ES-I3 (cell line): ENCODE data around the gene KLC1.
"Not testable (repeated sequence)": the region's sequence is repeated elsewhere in the genome, so short reads cannot be mapped to it uniquely, and the experiment has no call there.

ENCODE experiments used
- H3K36me3 ChIP-seq: 2 replicates; pipeline ENCODE4 v1.6.1; 2013; ENCODE audit warnings: mild to moderate bottlenecking, low read length, control low read depth, moderate library complexity; ENCODE audit not compliant: insufficient read depth
- H3K4me1 ChIP-seq: 2 replicates; pipeline ENCODE4 v1.6.1; 2013; ENCODE audit warnings: mild to moderate bottlenecking, control low read depth, low read length; ENCODE audit not compliant: insufficient read depth
- H3K9ac ChIP-seq: 2 replicates; pipeline ENCODE4 v1.6.1; 2013; ENCODE audit warnings: low read depth, mild to moderate bottlenecking, low read length, moderate library complexity
- H3K9me3 ChIP-seq: 2 replicates; pipeline ENCODE4 v1.6.1; 2013; ENCODE audit warnings: mild to moderate bottlenecking, low read length, moderate library complexity; ENCODE audit not compliant: control insufficient read depth, insufficient read depth

The KLC1 gene

DNA sequence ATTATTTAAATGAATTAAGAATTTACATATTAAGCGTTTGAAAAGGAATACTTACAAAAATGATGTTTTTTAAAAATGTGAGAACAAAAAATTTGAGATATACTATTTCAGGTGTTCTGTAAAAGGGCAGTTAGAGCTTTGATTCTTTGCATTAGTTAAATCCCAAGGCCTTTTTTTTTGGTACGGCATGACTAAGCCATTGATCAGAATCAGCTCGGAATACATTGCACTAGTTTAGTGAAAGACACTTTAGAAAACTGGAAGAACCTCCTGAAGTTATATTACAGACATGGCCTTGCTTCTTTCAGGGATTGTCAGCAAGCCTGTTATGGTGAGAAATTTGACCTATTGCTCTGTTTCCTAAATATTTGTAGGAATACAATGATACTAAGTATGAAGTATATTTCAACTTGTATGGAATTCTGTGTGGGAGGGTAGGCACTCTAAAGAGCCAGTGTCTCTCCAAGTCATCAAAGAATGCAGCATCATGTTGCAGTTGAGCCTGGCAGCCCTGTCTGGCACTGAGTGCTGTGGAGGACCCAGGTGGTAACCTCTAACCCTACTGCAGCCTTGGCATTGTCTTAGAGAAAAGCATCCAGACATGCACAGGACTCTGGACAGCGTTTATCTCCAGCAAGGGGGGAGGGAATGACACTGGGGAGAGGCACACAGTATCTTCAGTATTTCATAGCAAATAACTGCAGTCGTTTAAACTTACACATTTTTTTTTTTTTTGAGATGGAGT is 1.5 kb downstream of the KLC1 start:
- Histone ChIP-seq H3K9me3 (no peaks in the 10 kb centered on the region), H3K4me1 (peaks cover 8% of the 10 kb centered on the region), H3K36me3 (no peaks in the 10 kb centered on the region; the same call in 1 of the 2 replicates), H3K9ac (peak overlapping the region; percentile 78)

DNA sequence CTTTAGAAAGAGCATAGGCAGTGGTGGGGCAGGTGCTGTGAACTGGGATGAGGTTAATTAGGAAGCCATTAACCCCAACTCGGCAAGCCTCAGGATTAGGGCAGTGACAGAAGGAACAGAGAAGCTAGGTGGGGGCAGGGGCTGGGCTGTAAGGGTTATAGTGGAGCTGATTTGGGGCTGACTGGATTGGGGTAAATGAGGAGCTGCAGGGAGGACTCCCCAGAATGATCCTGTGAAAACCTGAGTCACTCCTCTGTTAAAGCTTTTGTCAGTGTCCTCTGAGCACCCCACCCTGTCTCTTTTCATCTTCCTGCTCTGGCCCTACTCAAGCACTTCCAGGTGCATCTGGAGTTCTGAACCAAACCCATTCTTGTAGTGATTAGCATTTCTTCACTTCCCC is 4.4 kb downstream of the KLC1 start:
- no peaks in the 10 kb centered on the region for H3K9me3 ChIP-seq
- H3K9ac ChIP-seq = no peak overlapping the region
- H3K4me1 ChIP-seq = peaks cover 3% of the 10 kb centered on the region; the same call in 1 of the 2 replicates
- H3K36me3 ChIP-seq = no peaks in the 10 kb centered on the region; the same call in 1 of the 2 replicates

DNA sequence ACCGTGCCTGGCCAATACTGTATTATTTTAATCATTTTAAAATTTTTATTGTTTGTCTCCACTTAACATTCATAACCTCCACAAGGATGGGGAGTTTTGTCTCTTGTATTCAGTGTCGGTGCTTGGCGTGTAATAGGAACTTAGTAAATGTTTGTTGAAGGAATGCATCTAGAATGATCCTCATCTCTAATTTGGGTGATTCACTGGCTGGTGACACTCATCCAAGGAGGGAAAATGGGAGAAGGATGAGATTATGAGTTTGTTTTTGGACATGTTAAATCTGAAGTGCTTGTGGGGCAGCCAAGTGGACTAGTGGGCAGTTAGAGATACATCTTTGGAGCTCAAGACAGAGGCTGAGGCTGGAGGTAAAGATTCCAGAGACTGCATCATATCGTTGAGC is 5.1 kb downstream of the KLC1 start:
- Histone ChIP-seq H3K9ac (no peak overlapping the region), H3K9me3 (no peaks in the 10 kb centered on the region), H3K4me1 (peaks cover 3% of the 10 kb centered on the region; the same call in 1 of the 2 replicates), H3K36me3 (no peaks in the 10 kb centered on the region; the same call in 1 of the 2 replicates)

DNA sequence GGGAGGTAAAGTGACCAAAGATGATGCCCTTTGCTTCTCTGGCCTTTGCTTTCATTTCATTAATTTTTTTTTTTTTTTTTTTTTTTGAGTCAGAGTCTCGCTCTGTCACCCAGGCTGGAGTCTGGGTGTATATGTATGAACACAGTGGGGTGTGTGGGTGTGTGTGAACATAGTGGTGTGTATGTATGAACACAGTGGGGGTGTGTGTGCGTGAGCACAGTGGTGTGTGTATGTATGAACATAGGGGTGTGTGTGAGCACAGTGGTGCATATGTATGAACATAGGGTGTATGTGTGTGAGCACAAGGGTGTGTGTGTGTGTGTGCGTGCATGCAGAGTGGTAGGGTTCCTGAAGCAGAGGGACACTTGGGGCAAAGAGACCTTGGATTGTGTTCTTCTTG is 9.6 kb downstream of the KLC1 start:
- no peaks in the 10 kb centered on the region for H3K9me3 ChIP-seq
- no peak overlapping the region for H3K9ac ChIP-seq
- no peaks in the 10 kb centered on the region; the same call in 1 of the 2 replicates for H3K36me3 ChIP-seq
- H3K4me1 ChIP-seq = no peaks in the 10 kb centered on the region

DNA sequence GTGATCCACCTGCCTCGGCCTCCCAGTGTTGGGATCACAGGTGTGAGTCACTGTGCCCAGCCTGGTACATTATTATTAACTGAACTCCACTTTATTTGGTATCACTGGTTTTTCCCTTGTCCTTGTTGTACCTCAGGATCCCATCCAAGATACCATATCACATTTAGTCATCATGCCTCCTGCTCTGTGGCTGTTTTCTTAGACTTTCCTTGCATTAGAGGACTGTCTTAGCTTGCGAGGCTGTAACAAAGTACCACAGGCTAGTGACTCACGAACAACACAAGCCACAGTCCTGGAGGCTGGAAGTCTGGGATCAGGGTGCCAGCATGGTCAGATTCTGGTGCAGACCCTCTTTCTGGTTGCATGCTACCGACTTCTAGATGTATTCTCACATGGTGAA is 12.2 kb downstream of the KLC1 start:
- no peaks in the 10 kb centered on the region for H3K4me1 ChIP-seq
- H3K9me3 ChIP-seq = no peaks in the 10 kb centered on the region
- H3K36me3 ChIP-seq = no peaks in the 10 kb centered on the region
- no peak overlapping the region for H3K9ac ChIP-seq

DNA sequence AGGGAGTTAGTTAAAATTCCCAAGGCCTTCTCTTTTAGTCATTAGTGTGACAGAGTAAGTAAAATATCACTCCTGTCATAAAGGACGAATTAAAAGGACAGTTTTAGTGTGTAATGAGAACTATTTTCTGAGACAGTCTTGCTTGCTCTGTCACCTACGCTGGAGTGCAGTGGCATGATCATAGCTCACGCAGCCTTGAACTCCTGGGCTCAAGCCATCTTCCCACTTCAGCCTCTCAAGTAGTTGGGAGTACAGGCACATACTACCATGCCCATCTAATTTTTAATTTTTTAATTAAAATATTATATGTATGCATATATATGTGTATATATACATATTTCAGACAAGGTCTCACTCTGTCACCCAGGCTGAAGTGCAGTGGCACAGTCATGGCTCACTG is 17.2 kb downstream of the KLC1 start:
- Histone ChIP-seq H3K4me1 (no peaks in the 10 kb centered on the region), H3K9me3 (no peaks in the 10 kb centered on the region), H3K36me3 (no peaks in the 10 kb centered on the region), H3K9ac (no peak overlapping the region)

DNA sequence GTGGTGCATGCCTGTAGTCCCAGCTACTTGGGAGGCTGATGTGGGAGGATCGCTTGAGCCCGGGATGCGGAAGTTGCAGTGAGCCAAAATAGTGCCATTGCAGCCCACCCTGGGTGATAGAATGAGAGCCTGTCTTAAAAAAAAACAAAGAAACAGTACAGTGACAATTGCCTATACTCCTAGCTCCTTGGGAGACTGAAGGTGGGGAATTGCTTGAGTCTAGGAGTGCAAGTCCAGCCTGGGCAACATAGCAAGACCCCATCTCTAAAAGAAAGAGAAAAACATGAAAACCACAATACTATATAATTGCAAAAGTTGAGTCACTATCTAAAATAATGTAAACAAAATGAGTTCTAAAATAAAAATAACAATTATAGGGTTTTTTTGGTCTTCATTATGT is 20.0 kb downstream of the KLC1 start:
- no peaks in the 10 kb centered on the region for H3K9me3 ChIP-seq
- H3K4me1 ChIP-seq = no peaks in the 10 kb centered on the region
- H3K9ac ChIP-seq = no peak overlapping the region
- H3K36me3 ChIP-seq = no peaks in the 10 kb centered on the region; the same call in 1 of the 2 replicates

DNA sequence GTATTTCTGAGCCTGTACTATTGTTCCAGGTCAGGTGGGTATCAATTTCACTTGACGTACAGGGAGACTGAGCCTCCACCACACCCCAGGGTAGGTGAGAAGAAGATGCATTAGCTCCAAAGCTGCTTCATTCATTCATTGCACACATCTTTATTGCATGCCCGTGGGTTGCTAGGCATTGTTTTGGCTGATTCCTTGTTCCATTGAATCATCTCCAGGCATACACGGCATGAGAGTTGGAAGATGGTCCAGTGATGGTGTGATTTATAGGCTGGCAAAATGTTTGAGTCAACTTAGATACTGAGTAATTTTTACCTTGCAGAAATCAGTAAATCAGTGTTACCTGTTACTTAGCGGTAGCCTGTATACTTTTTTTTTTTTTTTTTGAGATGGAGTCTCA is 21.2 kb downstream of the KLC1 start:
- H3K9me3 ChIP-seq = no peaks in the 10 kb centered on the region
- H3K4me1 ChIP-seq = no peaks in the 10 kb centered on the region
- peaks cover 3% of the 10 kb centered on the region for H3K36me3 ChIP-seq
- H3K9ac ChIP-seq = no peak overlapping the region

DNA sequence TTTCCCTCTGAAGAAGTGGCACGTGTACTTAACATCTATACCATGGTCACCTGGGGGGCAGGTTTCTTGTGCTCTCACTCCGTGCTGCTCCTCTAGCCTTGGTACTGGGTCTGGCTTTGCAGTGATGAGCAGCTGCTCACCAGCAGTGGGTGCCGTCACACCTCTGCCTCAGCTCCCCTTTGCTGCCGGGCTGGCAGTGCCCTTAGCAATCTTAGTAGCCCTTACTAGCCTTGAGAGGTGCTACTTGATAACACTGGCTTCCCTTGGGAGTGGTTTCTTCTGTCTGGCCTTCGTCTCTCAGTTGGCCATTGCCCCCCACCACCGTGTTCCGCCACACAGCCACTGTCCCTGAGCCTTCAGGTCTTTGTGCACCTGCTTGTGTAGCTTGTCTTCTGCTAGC is 22.6 kb downstream of the KLC1 start:
- peaks cover 14% of the 10 kb centered on the region for H3K36me3 ChIP-seq
- no peaks in the 10 kb centered on the region for H3K4me1 ChIP-seq
- H3K9ac ChIP-seq = no peak overlapping the region
- H3K9me3 ChIP-seq = no peaks in the 10 kb centered on the region

DNA sequence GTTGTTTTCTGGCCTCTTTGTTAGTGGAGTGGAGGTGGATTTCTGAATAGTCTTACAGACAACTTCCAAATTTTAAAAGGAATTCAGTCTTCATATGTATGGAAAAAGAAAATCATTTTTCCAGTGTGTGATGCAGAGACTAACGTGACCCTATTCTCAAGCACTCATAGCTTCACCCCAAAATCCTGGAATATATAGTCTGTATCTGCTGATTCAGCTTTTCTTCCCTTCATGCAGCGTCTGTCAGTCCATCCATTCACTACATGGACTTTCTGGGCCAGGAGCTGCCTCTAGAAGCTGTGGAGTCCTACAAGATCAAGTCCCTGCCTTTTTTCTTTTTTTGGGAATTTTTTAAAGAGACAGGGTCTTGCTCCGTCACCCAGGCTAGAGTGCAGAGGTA is 23.8 kb downstream of the KLC1 start:
- Histone ChIP-seq H3K36me3 (peaks cover 22% of the 10 kb centered on the region), H3K4me1 (no peaks in the 10 kb centered on the region), H3K9ac (no peak overlapping the region), H3K9me3 (no peaks in the 10 kb centered on the region)

DNA sequence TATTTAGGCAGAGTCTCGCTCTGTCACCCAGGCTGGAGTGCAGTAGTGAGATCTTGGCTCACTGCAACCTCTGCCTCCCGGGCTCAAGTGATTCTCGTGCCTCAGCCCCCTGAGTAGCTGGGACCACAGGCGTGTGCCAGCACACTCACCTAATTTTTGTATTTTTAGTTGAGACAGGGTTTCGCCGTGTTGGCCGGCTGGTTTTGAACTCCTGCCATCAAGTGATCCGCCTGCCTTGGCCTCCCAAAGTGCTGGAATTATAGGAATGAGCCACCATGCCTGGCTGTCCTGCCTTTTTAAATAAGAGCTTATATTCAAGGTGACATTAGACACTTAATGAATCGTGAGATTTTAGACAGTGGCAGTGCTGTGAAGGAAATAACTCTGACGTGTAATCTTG is 24.3 kb downstream of the KLC1 start:
- peaks cover 22% of the 10 kb centered on the region for H3K36me3 ChIP-seq
- H3K9ac ChIP-seq, H3K4me1 ChIP-seq, H3K9me3 ChIP-seq: not testable (repeated sequence)

DNA sequence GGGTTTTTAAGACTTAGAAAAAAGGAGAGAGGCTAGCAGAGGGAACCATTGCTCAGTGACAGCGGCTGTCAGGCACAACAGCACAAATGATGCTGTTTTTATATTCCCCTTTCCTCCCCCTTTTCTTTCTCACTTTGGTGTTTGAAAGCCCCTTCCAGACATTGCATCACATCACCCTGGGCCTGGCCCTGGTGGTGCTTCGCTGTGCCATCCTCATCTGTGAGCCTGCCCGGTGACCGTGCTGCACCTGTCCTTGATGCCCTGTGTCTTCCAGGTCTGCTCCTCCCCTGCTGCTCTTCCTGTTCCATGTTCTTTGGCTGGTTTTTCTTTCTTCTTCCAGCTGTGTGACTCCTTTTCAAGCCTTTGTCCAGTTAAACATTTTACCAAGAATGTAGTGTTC is 24.8 kb downstream of the KLC1 start:
- Histone ChIP-seq H3K9me3 (no peaks in the 10 kb centered on the region), H3K9ac (no peak overlapping the region), H3K4me1 (no peaks in the 10 kb centered on the region), H3K36me3 (peaks cover 22% of the 10 kb centered on the region)

DNA sequence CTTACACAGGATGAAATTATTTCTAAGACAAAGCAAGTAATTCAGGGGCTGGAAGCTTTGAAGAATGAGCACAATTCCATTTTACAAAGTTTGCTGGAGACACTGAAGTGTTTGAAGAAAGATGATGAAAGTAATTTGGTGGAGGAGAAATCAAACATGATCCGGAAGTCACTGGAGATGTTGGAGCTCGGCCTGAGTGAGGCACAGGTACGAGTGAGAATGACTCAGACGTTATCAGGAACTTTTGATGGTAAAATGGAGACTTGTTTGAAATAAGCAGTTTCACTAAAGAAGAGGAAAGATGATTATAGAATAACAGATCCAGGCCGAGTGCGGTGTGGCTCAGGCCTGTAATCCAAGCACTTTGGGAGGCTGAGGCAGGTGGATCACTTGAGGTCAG is 25.6 kb downstream of the KLC1 start:
- no peak overlapping the region for H3K9ac ChIP-seq
- peaks cover 26% of the 10 kb centered on the region for H3K36me3 ChIP-seq
- H3K4me1 ChIP-seq = no peaks in the 10 kb centered on the region
- H3K9me3 ChIP-seq = no peaks in the 10 kb centered on the region

DNA sequence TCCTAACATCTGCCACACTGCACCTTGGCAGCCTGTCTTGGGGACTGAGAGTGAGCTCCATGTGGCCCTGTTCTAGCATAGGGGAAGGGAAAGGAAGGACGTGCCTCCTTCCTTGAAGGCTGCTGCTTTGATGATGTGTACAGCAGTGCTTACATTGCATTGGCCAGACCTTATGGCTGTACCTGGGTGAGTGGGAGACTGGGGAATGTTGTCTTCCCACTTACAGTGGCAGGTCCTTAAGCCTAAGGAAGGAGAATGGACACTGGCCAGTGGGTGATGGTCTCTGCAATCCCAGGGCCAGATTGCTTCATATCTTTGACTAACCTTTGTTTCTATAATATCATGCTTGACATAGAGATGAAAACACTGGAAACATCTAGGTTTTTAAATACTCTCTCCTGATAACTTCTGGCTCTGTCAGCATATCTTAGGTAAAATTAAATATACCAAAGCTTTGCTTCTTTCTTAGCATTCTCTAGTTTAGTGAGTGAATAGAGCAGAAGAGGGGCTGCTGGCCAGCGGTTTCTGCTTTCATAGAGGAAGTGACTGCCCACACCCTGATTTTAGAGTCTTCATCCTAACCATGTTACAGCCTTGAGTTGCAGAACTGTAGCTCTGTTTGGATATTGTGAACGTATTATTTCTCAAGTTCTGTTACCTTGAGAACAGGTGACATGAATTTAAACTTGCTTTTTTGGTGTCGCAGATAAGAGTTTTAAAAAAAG is 27.2 kb downstream of the KLC1 start:
- peaks cover 31% of the 10 kb centered on the region for H3K36me3 ChIP-seq
- no peaks in the 10 kb centered on the region for H3K9me3 ChIP-seq
- no peaks in the 10 kb centered on the region for H3K4me1 ChIP-seq
- H3K9ac ChIP-seq = no peak overlapping the region

DNA sequence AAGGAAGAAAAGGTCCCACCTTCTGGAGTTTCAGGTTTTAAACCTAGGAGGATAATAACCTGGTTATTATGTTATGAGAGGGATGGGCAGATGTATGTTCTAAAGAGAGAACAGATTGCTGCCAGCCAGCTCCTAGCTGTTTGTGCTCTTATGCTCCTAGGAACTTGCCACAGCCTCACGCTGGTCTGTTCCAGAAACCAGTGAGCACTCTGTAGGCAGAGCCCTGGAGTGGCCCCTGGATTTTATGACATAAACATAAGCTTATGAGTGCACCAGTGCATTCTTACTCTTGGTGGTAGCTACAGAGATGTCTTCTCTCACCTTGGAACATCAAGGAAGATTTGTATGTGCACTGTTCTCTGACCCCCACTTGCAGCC is 27.7 kb downstream of the KLC1 start:
- Histone ChIP-seq H3K4me1 (no peaks in the 10 kb centered on the region), H3K9me3 (no peaks in the 10 kb centered on the region), H3K9ac (no peak overlapping the region), H3K36me3 (peaks cover 36% of the 10 kb centered on the region)
